T-helper 17 cell (primary cell): ENCODE data around the gene TRIAP1. TPM values are rescaled to one million over a fixed set of nuclear protein-coding genes. Genes with fewer than 3 reads are reported as not detected.
A peak's percentile ranks its signal among the peaks of the same experiment; 100 is the strongest.

Experiments
- ATAC-seq: fragments of 150-1000 bp; cut with Tn5 transposase; 2 replicates; pipeline ENCODE4 v1.10.0; 2021; ENCODE audit warnings: mild to moderate bottlenecking, moderate library complexity
- DNase-seq, 3 donors: peaks; one replicate each; pipeline versions ENCODE4 v3.0.0 to v3.0.0-alpha.2; 2020 to 2021
- H3K9me3 ChIP-seq: one replicate; pipeline ENCODE4 v1.7.0; 2013; ENCODE audit warnings: low read length, mild to moderate bottlenecking; ENCODE audit not compliant: control insufficient read depth, poor library complexity, severe bottlenecking
- H3K27ac Mint-ChIP-seq: one replicate; pipeline ENCODE4 v1.8.0; 2022; ENCODE audit warnings: mild to moderate bottlenecking, moderate library complexity, mixed read lengths
- H3K27me3 Mint-ChIP-seq: one replicate; pipeline ENCODE4 v1.8.0; 2022; ENCODE audit warnings: mixed read lengths
- H3K36me3 Mint-ChIP-seq: one replicate; pipeline ENCODE4 v1.8.0; 2022; ENCODE audit warnings: low read depth, mixed read lengths
- H3K4me1 Mint-ChIP-seq: one replicate; pipeline ENCODE4 v1.8.0; 2022; ENCODE audit warnings: mild to moderate bottlenecking, mixed read lengths
- H3K4me3 Mint-ChIP-seq: one replicate; pipeline ENCODE4 v1.8.0; 2022; ENCODE audit warnings: mild to moderate bottlenecking, moderate library complexity, mixed read lengths
- total RNA-seq, 4 donors: library from RNA in 2 of 4; stranded (reverse) in 2 of 4; gene quantifications; one replicate each; pipeline ENCODE4 v1.2.3 and lab custom pipeline; 2022 to 2026

TRIAP1 gene
- total RNA-seq, 2 donors from 2014 or later = 18.6 to 21.9 TPM

GRCh38 chr12:120432772-120433525, 13.2 kb downstream of the TRIAP1 start:
- peaks cover 2% of the 10 kb centered on the region for H3K36me3 Mint-ChIP-seq
- no peaks in the 10 kb centered on the region for H3K9me3 ChIP-seq
- ATAC-seq (no peak), DNase-seq (no peak)
- H3K4me3 Mint-ChIP-seq = no peak overlapping the region
- peaks cover 7% of the 10 kb centered on the region for H3K4me1 Mint-ChIP-seq
- H3K27ac Mint-ChIP-seq = no peak overlapping the region
- H3K27me3 Mint-ChIP-seq = peaks cover 20% of the 10 kb centered on the region

GRCh38 chr12:120429368-120429767, 16.8 kb downstream of the TRIAP1 start:
- Mint-ChIP-seq H3K27ac (peak overlapping the region; percentile 63), H3K4me3 (no peak overlapping the region), H3K36me3 (peaks cover 2% of the 10 kb centered on the region), H3K27me3 (peaks cover 20% of the 10 kb centered on the region), H3K4me1 (peaks cover 2% of the 10 kb centered on the region)
- no peak for ATAC-seq
- DNase-seq = no peak
- H3K9me3 ChIP-seq = no peaks in the 10 kb centered on the region

GRCh38 chr12:120428597-120429229, 17.5 kb downstream of the TRIAP1 start:
- peaks cover 20% of the 10 kb centered on the region for H3K27me3 Mint-ChIP-seq
- H3K9me3 ChIP-seq = no peaks in the 10 kb centered on the region
- DNase-seq (no peak), ATAC-seq (no peak)
- H3K4me1 Mint-ChIP-seq = peaks cover 2% of the 10 kb centered on the region
- H3K4me3 Mint-ChIP-seq = no peak overlapping the region
- peaks cover 2% of the 10 kb centered on the region for H3K36me3 Mint-ChIP-seq
- peak overlapping the region; percentile 63 for H3K27ac Mint-ChIP-seq

- no peak for DNase-seq
- Mint-ChIP-seq H3K36me3 (peaks cover 2% of the 10 kb centered on the region), H3K27ac (no peak overlapping the region), H3K4me1 (peaks cover 7% of the 10 kb centered on the region), H3K27me3 (peaks cover 15% of the 10 kb centered on the region), H3K4me3 (no peak overlapping the region)
- no peaks in the 10 kb centered on the region for H3K9me3 ChIP-seq
- no peak for ATAC-seq
These were observed 20.4 kb downstream of the TRIAP1 start for GRCh38 chr12:120425797-120426196.

GRCh38 chr12:120422892-120423456, 23.2 kb downstream of the TRIAP1 start:
- DNase-seq (no peak), ATAC-seq (no peak)
- H3K9me3 ChIP-seq = no peaks in the 10 kb centered on the region
- Mint-ChIP-seq H3K36me3 (no peaks in the 10 kb centered on the region), H3K4me3 (no peak overlapping the region), H3K4me1 (peaks cover 4% of the 10 kb centered on the region), H3K27me3 (no peaks in the 10 kb centered on the region), H3K27ac (no peak overlapping the region)

GRCh38 chr12:120421701-120422100, 24.5 kb downstream of the TRIAP1 start:
- ATAC-seq (no peak), DNase-seq (no peak)
- no peak overlapping the region for H3K4me3 Mint-ChIP-seq
- H3K4me1 Mint-ChIP-seq = peaks cover 4% of the 10 kb centered on the region
- H3K36me3 Mint-ChIP-seq = no peaks in the 10 kb centered on the region
- no peak overlapping the region for H3K27ac Mint-ChIP-seq
- no peaks in the 10 kb centered on the region for H3K9me3 ChIP-seq
- H3K27me3 Mint-ChIP-seq = peaks cover 7% of the 10 kb centered on the region

- ATAC-seq = no peak
- no peaks in the 10 kb centered on the region for H3K36me3 Mint-ChIP-seq
- no peaks in the 10 kb centered on the region for H3K9me3 ChIP-seq
- H3K27me3 Mint-ChIP-seq = peaks cover 7% of the 10 kb centered on the region
- no peak for DNase-seq
- no peak overlapping the region for H3K27ac Mint-ChIP-seq
- H3K4me1 Mint-ChIP-seq = peaks cover under 1% of the 10 kb centered on the region
- H3K4me3 Mint-ChIP-seq = no peak overlapping the region
These were observed 28.1 kb downstream of the TRIAP1 start for GRCh38 chr12:120417917-120418580.

GRCh38 chr12:120416490-120417216, 29.5 kb downstream of the TRIAP1 start:
- no peak overlapping the region for H3K27ac Mint-ChIP-seq

GRCh38 chr12:120413901-120414695, 32.1 kb downstream of the TRIAP1 start:
- Mint-ChIP-seq H3K36me3 (no peaks in the 10 kb centered on the region), H3K4me3 (no peak overlapping the region), H3K4me1 (no peaks in the 10 kb centered on the region), H3K27me3 (peaks cover 13% of the 10 kb centered on the region), H3K27ac (no peak overlapping the region)
- DNase-seq = no peak
- no peak for ATAC-seq
- H3K9me3 ChIP-seq = no peaks in the 10 kb centered on the region

More at GRCh38 chr12:120416490-120417216, 29.5 kb downstream of the TRIAP1 start:
- Mint-ChIP-seq H3K36me3 (no peaks in the 10 kb centered on the region), H3K27me3 (peaks cover 13% of the 10 kb centered on the region), H3K4me3 (no peak overlapping the region), H3K4me1 (no peaks in the 10 kb centered on the region)
- ATAC-seq (no peak), DNase-seq (no peak)
- no peaks in the 10 kb centered on the region for H3K9me3 ChIP-seq

- no peaks in the 10 kb centered on the region for H3K9me3 ChIP-seq
- ATAC-seq (no peak), DNase-seq (no peak)
- Mint-ChIP-seq H3K36me3 (no peaks in the 10 kb centered on the region), H3K4me3 (no peak overlapping the region), H3K27me3 (peaks cover 8% of the 10 kb centered on the region), H3K4me1 (no peaks in the 10 kb centered on the region), H3K27ac (no peak overlapping the region)
These were observed 33.8 kb downstream of the TRIAP1 start for GRCh38 chr12:120412421-120412820.

GRCh38 chr12:120408771-120409170, 37.4 kb downstream of the TRIAP1 start:
- DNase-seq (no peak), ATAC-seq (no peak)
- Mint-ChIP-seq H3K27ac (no peak overlapping the region), H3K36me3 (no peaks in the 10 kb centered on the region), H3K27me3 (peaks cover 6% of the 10 kb centered on the region), H3K4me3 (no peak overlapping the region), H3K4me1 (no peaks in the 10 kb centered on the region)
- no peaks in the 10 kb centered on the region for H3K9me3 ChIP-seq

GRCh38 chr12:120406553-120406952, 39.6 kb downstream of the TRIAP1 start:
- DNase-seq (no peak), ATAC-seq (no peak)
- Mint-ChIP-seq H3K4me1 (no peaks in the 10 kb centered on the region), H3K27me3 (peaks cover 13% of the 10 kb centered on the region), H3K27ac (no peak overlapping the region), H3K36me3 (peaks cover 3% of the 10 kb centered on the region), H3K4me3 (no peak overlapping the region)
- H3K9me3 ChIP-seq = no peaks in the 10 kb centered on the region
